HG02840 (cell line): ENCODE data around the gene WDR31.
"Not testable (repeated sequence)": the region's sequence is repeated elsewhere in the genome, so short reads cannot be mapped to it uniquely, and the experiment has no call there.

ENCODE experiments used
- ATAC-seq: cut with Tn5 transposase; IDR thresholded peaks from one replicate; pipeline ENCODE4 v1.9.1; 2021; ENCODE audit warnings: mild to moderate bottlenecking, moderate library complexity, moderate number of reproducible peaks; ENCODE audit not compliant: unreplicated experiment, low FRiP score

Gene WDR31

GRCh38 chr9:113340011-113340699 is at the start of gene WDR31:
Gene WDR31 (minus strand): TSS chr9:113340275. CDS start chr9:113332022, 8,253 bp downstream.
- peak; percentile 96 for ATAC-seq

- no peak for ATAC-seq
Observed at GRCh38 chr9:113389451-113389850, 49.4 kb upstream of the WDR31 start.

DNA sequence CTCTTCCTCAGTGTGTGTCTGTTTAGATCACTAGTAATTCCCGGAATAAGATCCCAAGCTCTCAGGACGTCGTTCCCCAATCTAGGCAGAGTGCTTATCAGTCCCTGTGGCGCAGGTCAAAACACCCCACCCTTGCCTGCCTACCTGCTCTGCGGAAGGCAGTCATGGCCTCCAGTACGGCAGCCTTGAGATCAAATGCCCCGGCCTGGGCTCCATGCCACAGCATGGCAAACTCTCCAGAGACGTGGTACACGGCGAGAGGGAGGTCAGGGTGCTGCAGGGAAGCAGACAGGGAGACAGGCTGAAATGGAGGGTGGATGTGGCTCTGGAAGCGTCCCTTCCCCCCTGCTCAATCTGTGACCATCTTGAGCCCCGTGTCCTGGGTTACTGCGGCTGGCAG is 48.8 kb upstream of the WDR31 start:
- ATAC-seq, result no peak

GRCh38 chr9:113387560-113388230 is 47.6 kb upstream of the WDR31 start:
- no peak for ATAC-seq

- ATAC-seq, result no peak
Observed at GRCh38 chr9:113386571-113387393, 46.7 kb upstream of the WDR31 start.

DNA sequence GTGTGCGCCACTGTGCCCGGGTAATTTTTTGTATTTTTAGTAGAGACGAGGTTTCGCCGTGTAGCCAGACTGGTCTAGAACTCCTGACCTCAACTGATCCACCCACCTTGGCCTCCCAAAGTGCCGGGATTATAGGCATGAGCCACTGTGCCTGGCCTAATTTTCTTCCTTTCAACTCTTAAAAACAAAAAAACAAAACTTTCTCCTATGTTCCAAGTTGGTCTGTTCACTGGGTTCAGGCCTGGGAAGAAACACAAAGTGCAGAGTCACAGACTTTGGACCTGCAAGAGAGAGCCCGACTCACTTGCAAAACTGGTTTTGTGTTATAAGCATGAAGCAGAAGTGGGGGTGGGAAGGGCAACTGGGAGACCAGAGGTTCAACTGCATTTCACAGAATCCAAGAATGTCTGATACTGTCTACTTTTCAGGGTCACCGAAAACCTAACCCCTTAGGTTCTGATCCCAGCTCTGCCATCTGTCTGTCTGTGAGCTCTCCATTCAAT is 41.9 kb upstream of the WDR31 start:
- ATAC-seq, result no peak

DNA sequence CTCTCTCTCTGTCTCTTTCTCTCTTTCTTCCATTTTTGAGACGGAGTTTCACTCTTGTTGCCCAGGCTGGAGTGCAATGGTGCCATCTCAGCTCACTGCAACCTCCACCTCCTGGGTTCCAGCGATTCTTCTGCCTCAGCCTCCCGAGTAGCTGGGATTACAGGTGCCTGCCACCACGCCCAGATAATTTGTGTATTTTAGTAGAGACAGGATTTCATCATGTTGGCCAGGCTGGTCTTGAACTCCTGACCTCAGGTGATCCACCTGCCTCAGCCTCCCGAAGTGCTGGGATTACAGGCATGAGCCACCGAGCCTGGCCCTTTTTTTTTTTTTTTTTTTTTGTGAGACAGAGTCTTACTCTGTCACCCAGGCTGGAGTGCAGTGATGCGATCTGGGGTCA is 41.4 kb upstream of the WDR31 start:
- not testable (repeated sequence) for ATAC-seq

- no peak for ATAC-seq
Observed at GRCh38 chr9:113380869-113381378, 40.8 kb upstream of the WDR31 start.

DNA sequence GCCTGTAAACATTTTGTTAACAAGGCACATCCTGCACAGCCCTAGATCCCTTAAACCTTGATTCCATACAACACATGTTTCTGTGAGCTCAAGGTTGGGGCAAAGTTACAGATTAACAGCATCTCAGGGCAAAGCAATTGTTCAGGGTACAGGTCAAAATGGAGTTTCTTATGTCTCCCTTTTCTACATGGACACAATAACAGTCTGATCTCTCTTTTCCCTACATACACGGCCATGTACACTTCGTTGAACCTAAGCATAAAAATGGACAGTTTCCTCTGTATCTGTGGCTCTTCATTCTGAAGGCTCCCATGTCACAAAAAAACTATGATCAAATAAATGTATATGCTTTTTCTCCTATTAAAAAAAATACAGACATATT is 39.7 kb upstream of the WDR31 start:
- ATAC-seq, result not testable (repeated sequence)

- not testable (repeated sequence) for ATAC-seq
Observed at GRCh38 chr9:113379094-113379828, 39.2 kb upstream of the WDR31 start.

GRCh38 chr9:113376634-113377567 is 36.8 kb upstream of the WDR31 start, which contains the start of gene HDHD3:
Gene HDHD3 (minus strand): TSS chr9:113376986. CDS start chr9:113374354, 2,632 bp downstream.
- peak; percentile 74 for ATAC-seq

DNA sequence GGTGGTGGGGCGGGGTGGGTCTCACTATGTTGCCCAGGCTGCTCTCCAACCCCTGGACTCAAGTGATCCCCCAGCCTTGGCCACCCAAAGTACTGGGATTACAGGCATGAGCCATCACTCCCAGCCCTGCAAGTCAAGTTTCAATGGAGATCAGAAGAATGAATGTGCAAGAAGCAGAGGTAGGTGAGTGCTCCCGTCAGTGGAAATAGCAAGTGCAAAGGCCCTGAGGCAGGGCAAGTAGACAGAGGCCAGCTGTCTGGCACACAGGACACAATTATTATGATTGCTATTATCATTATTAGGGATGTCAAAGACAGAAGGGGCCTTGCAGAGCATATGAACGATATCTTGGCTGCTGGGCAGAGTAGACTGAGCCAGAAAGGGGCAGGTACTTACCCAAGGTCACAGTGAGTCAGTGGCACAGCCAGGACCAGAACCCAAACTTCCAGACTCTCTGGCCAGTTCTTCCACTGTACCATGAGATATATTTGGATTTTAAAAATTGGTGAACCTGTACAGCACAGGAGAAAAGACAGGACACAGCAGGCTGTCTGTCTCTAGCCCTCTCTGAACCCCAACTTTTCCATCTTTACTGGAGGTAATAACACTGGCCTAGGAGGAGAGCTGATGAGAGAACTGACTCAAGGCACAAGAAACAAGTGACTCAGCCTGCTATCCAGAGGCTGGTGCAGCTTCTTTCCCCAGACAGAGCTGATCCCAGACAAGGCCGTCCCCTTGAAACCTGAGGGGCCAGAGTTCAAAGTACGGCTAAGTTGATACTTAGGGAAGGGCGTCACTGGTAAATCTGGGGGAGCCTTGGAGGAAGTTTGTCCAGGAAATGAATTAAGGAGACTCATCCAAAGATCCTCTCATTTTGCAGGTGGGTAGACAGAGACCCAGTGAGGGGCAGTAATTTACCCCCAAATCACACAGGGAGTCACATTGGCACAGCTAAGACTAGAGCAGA is 35.3 kb upstream of the WDR31 start:
- no peak for ATAC-seq

DNA sequence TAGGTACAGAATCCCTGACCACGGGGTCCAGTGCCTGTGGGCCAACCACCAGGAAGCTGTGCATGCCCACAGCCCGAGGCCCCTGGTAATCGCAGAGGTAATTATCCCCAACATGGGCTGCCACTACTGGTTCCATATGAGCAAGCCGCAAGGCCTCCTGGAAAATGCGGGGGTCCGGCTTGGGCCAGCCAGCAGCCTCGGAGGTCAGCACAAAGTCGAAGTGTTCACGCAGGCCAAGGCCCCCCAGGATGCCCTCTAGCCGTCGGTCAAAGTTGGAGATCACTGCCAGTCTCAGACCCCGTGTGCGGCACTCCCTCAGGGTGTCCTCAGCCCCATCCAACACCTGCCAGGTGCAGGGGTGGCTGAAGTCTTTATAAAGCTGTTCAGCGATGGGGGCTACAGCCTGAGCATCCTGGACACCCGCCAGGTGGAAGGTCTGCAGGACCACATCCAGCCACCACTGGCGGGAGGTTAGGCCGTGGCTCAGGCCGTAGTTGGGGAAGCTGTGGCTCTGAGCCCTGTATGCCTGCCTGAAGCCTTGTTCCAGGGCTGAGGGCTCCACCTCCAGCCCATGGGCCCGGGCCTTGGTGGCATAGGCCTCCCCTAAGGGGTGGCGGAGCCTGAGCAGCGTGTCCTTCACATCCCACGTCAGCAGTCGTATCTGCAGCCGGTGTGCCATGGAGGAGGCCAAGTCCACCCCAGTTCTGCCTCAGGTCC is 33.8 kb upstream of the WDR31 start:
- no peak for ATAC-seq

DNA sequence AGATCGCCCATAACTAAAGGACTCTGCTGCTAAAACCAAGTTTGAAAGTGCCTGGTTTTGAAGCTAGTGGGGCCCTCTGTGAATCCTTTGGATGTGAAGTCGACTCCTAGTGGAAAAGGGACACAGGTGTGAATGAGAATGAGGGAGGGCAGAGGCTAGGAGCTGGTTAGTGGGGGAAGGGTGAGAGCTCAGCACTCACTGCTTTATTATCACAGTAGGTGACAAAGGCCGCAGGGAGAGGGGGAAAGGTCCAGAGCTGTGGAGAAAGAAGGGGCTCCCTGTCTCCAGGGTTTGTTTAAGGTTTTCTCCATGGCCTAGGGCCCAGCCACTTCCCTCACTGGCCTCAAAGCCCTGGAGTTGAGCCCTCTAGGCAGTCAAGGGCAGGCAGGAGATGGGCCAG is 33.2 kb upstream of the WDR31 start:
- no peak for ATAC-seq

- ATAC-seq, result no peak
Observed at GRCh38 chr9:113372059-113372458, 32.0 kb upstream of the WDR31 start.

- no peak for ATAC-seq
Observed at GRCh38 chr9:113370806-113371325, 30.8 kb upstream of the WDR31 start.

DNA sequence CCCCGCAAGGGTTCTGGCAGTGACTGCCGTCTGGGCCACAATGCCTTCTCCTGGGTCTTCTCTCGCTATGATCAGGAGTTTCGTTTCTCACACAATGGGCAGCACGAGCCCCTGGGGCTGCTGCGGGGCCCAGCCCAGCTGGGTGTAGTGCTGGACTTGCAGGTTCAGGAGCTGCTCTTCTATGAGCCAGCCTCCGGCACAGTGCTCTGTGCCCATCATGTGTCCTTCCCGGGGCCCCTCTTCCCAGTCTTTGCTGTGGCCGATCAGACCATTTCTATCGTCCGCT is 29.7 kb upstream of the WDR31 start:
- ATAC-seq, result no peak
